GM19452 (cell line): Measurements from ENCODE around the gene TC2N.
"Not testable (repeated sequence)": the region's sequence is repeated elsewhere in the genome, so short reads cannot be mapped to it uniquely, and the experiment has no call there.

Experiments used
- ATAC-seq: cut with Tn5 transposase; IDR thresholded peaks from one replicate; pipeline ENCODE4 v1.9.1; 2021; ENCODE audit not compliant: unreplicated experiment

The TC2N gene

DNA sequence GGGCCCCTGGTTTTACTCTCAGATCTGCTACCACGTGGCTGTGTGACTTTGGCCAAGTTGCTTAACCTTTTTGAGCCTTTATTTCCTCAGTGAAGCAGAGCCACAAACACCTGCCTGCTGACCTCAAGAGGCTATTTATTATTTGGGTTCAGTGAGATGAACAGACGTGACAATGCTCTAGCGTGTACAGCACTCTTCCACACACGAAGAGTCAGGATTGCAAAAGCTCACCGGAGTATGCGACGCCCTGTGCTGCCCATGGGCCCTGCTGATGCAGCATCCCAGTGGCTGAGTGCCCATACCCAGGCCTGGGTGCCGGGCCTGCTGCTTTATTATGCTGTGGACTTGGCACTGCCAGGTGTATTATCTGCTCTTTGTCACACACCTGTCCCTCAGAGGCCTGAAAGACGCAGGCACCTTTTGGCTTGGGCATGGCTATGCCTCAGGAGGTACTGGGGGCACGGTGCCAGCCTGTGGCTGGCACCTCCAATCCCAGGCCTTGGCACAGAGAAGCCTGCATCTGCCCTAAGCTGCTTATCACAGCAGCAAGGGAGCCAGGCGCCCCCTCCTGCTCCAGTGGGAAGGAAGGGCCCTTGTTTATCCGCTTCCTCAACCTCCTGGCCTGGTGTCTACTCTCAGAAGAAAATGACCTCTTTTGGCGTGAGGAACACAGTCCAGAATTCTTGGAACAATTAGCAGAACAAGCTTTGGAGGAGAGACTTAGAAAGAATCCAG, 22.3 kb upstream of the TC2N start:
- no peak for ATAC-seq

GRCh38 chr14:91888641-91889476, 21.5 kb upstream of the TC2N start:
- ATAC-seq: no peak

- ATAC-seq: no peak
Measured at GRCh38 chr14:91886961-91887360, 19.6 kb upstream of the TC2N start.

DNA sequence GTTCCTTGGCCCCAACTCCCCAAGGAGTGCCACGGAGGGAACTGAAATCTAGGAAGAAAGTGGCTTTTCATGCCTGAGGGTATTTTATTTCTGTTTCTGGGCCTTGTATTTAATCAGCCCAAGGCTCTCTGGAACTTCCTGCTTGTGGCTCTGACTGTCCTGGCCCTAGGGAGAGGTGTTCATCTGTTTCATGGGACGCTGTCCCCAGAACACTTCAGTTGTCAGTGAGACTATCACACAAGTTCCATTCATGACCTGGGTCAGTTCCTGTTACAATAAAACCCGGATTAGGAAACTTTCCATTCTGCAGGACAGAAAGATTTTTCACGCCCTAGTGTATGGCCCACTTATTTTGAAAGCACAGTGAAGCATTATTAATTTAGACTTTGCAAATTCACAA, 18.5 kb upstream of the TC2N start:
- no peak for ATAC-seq

- no peak for ATAC-seq
Measured at GRCh38 chr14:91885113-91885712, 17.9 kb upstream of the TC2N start.

DNA sequence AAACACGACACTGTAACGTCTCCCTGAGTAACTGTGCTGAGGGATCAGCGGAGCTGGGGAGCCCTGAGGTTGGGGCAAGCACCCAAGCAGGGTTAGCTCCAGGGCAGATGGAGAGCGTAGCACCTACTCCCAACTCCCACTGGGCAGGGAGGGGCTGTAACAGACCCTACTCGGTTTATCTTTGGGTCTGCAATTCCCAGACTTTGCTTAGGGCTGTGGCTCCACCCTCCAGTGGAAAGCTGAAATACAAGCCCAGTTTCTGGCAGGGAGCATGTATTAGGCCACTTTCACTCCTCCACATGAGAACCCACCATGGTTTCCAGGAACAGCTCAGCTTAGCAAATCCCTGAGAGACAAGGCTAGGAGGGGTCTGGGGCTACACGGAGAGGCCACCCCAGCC, 17.3 kb upstream of the TC2N start:
- ATAC-seq: no peak

DNA sequence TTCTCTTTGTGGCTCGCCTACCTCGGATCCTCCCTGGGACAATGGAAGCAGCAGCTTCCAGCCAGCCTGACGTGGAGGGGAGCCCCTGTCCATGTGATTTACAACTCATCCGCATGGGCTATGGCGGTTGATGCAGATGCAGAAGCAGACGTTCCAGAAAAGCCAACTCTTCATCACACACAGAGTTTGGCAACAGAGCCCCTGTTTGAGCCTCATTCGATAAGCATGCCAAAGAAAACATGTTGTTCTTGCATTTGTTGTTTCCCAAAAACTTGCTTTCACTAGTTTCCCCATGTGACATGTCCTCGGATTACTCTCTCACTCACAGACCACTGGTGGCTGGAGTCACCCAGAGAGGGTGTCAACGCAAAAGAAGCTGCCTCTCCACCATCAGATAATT, 16.4 kb upstream of the TC2N start:
- ATAC-seq: no peak

- no peak for ATAC-seq
Measured at GRCh38 chr14:91882776-91883175, 15.4 kb upstream of the TC2N start.

DNA sequence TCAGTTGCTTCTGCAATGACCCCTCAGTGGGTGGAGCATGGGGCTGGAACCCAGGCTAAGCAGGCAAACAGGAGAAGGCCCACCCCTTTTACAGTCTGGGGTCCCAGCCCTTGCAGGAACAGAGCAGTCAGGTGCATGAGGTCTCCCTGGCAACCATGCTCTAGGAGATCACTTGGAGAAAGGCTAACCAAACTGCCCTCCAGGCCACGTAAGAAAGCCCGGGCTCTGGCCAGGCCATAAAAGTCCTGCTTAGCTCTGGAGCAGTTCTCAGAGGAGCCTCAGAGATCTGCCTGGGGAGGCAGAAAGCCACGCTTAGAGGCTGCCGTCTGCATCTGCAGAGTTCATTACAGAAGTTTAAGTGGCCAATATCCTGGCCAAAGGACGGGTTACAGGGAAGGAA, 15.0 kb upstream of the TC2N start:
- ATAC-seq: no peak

- ATAC-seq: no peak
Measured at GRCh38 chr14:91879196-91879595, 11.9 kb upstream of the TC2N start.

DNA sequence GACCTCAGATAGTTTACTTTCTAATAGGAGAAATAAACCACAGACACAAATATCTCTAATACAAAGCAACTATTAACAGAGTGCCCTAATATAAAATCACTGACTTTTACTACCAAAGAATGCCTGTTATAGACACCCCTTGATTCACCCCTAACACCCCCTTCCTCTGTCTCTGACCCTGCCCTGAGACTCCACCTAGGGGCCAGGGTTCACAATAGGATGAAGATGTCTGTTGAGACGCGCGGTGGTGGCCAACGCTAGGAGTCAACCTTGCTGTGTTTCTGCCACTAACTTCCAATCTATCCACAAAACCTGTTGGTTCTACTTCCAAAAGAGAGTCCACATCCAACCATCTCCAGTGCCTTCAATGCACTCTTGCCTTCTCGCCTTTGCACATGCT, 10.9 kb upstream of the TC2N start:
- ATAC-seq: no peak

DNA sequence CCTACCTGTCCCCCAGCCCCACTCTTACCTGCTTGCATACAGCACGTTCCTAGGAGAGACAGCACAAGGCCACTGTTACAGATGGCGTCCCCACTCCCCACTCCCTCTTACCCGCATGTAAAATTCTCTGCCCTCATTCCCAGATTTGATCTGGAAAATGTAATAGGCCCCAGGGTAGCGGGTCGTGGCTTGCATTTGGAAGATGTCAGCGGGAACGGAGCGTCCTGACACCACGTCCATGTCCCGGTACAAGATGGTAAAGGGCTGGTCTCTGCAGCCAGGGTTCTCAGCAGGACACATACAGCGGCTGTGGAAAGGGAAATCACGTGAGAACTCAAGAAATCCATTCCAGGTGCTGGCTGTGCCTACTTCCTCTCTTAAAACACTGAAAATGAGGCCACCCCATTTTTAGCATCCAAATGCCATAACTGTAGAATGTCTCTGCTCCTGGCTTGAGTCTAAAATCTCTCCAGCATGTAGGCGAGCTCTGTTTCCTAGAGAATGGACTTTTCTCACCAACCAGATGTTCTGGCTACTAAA, 10.1 kb upstream of the TC2N start:
- no peak for ATAC-seq

- no peak for ATAC-seq
Measured at GRCh38 chr14:91876492-91876891, 9.2 kb upstream of the TC2N start.

GRCh38 chr14:91875525-91876286, 8.4 kb upstream of the TC2N start:
- no peak for ATAC-seq

GRCh38 chr14:91873471-91874415, 6.4 kb upstream of the TC2N start:
- peak; percentile 70 for ATAC-seq

GRCh38 chr14:91872517-91873470, 5.5 kb upstream of the TC2N start:
- peak; percentile 30 for ATAC-seq

DNA sequence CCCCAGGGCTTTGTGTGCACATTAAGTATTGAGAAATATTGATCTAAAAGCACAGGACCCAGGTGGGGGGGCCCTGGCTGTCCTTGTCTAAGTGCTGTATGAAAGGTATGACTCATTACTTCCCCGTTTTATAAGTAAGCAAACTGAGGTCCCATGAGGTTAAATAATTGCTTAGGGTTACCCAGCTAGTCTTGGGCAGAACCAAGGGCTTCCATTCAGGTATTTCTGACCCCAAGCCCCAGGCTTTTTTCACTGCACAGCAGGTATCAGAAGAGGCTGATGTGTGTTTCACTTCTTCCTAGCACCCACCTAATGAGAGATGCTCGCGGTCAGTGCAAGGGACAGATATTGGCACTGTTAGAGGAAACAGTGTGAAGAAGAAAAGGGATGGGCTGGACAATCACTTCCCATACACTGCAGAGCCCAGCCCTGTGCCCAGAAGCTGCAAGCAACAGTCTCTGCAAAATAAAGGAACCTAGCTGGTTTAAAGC, 4.7 kb upstream of the TC2N start:
- ATAC-seq: peak; percentile 42

DNA sequence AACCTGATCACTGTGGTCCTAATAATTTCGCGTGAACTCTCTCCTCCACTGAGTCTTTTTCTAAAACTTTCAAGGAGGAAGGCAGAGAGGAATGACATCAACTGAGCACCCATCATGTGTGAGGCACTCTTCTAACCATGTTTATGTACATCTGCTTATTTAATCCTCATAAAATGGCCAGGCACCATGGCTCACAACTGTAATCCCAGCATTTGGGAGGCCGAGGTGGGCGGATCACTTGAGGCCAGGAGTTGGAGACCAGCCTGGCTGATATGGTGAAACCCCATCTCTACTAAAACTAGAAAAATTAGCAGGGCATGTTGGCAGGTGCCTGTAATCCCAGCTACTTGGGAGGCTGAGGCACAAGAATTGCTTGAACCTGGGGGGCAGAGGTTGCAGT, 4.1 kb upstream of the TC2N start:
- not testable (repeated sequence) for ATAC-seq

DNA sequence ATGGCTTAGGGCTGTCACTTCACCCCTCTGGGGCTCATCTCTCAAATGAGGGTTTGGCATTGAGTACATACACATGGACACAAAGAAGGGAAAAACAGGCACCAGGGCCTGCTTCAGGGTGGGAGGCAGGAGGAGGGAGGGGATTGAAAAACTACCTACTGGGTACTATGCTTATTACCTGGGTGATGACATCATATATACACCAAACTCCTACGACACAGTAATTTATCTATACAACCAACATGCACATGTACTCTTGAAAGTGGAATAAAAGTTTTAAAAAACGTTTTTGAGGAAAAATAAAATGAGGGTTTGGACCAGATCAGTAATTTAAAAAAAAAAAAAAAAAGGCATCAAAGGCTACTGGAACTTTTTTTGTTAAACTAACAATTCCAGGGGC, 3.6 kb upstream of the TC2N start:
- ATAC-seq: no peak
